ENCODE measurements around the gene C1QB. TPM values are rescaled to one million over a fixed set of nuclear protein-coding genes. Genes with fewer than 3 reads are reported as not detected.

Gene C1QB
- total RNA-seq, 2 donors from 2014 or later, result 73.9 to 85.4 TPM

DNA sequence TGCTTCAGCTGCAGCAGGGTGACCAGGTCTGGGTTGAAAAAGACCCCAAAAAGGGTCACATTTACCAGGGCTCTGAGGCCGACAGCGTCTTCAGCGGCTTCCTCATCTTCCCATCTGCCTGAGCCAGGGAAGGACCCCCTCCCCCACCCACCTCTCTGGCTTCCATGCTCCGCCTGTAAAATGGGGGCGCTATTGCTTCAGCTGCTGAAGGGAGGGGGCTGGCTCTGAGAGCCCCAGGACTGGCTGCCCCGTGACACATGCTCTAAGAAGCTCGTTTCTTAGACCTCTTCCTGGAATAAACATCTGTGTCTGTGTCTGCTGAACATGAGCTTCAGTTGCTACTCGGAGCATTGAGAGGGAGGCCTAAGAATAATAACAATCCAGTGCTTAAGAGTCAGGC lies 13.8 kb upstream of the C1QB start:
- ATAC-seq (no peak), DNase-seq (no peak)
- TF ChIP-seq CTCF (IDR thresholded peaks at IDR 0.05) (no peak), POLR2A (IDR thresholded peaks at IDR 0.05) (no peak)
- Histone ChIP-seq H3K4me3 (no peak overlapping the region), H3K27me3 (no peaks in the 10 kb centered on the region), H3K27ac (no peak overlapping the region), H3K4me1 (peaks cover 14% of the 10 kb centered on the region), H3K36me3 (replicated peaks in 1 of 2; ENCODE audit: insufficient read depth in 1 of 2, low read depth in 2 of 2) (no peaks in the 10 kb centered on the region), H3K9me3 (no peaks in the 10 kb centered on the region)
- intact Hi-C loops (cut with DNase I), result no loop called here
- WGBS, 2 donors, result 51 to 74% methylated on average over 8 of the region's 8 CpGs

GRCh38 chr1:22641247-22641646 lies 11.8 kb upstream of the C1QB start:
- Histone ChIP-seq H3K4me3 (no peak overlapping the region), H3K27ac (no peak overlapping the region), H3K36me3 (replicated peaks in 1 of 2; ENCODE audit: insufficient read depth in 1 of 2, low read depth in 2 of 2) (no peaks in the 10 kb centered on the region), H3K27me3 (no peaks in the 10 kb centered on the region), H3K9me3 (no peaks in the 10 kb centered on the region), H3K4me1 (peaks cover 5% of the 10 kb centered on the region)
- TF ChIP-seq CTCF (IDR thresholded peaks at IDR 0.05) (no peak), POLR2A (IDR thresholded peaks at IDR 0.05) (no peak)
- intact Hi-C loops (cut with DNase I), result loop anchor here (10.0 kb wide), 2 partner anchors 116 to 536 kb away; no protein-coding TSS in a partner anchor
- WGBS, 2 donors, result 56 to 71% methylated on average over 8 of the region's 8 CpGs
- ATAC-seq (no peak), DNase-seq (no peak)

DNA sequence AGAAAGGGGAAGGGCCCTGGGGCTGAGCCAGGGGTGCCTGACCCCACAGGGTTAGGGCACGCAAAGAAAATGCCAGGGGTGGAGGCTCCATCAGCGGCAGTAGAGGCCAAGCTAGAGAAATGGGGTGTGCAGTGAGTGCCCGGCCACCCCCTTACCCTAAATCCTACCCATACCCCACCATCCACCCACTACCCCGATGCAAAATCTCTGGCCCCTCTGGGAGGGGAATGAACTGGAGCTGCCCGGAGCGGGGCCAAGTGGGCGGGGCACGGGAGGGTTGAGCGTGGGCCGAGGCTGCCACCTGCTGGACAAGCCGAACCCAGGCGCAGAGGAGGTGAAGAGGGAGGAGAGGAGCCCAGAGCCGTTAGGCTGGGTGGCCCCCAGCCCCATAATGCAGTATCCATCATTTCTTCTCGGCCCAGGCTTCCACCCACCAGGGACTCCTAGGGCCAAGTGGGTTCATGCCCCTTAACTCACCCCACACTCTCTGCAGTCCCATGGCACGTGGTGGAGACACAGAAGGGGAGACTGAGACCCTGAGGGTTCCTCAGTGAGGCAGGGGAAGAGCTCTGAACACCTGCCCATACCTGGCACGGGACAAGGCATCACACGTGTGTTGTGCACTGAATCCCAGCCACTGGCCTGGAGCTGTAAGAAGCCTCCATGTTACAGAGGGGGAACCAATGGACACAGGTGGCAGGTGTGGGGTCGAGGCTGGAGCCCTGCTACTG lies 11.0 kb upstream of the C1QB start:
- ATAC-seq, result peak; percentile 85
- DNase-seq, result peak; percentile 85 to 92 (median 89)
- Histone ChIP-seq H3K27me3 (no peaks in the 10 kb centered on the region), H3K4me1 (peaks cover 5% of the 10 kb centered on the region), H3K9me3 (no peaks in the 10 kb centered on the region), H3K4me3 (no peak overlapping the region), H3K36me3 (replicated peaks in 1 of 2; ENCODE audit: insufficient read depth in 1 of 2, low read depth in 2 of 2) (no peaks in the 10 kb centered on the region), H3K27ac (no peak overlapping the region)
- 8 to 10% methylated on average over 9 to 18 of the region's 18 CpGs for WGBS, 2 donors
- intact Hi-C loops (cut with DNase I), result loop anchor here (2.0 to 10.0 kb wide), 3 partner anchors 117 to 537 kb away; no protein-coding TSS in a partner anchor
- TF ChIP-seq POLR2A (IDR thresholded peaks at IDR 0.05), result no peak
- TF ChIP-seq CTCF (IDR thresholded peaks at IDR 0.05), result peak; percentile 80 to 93 (median 91)

DNA sequence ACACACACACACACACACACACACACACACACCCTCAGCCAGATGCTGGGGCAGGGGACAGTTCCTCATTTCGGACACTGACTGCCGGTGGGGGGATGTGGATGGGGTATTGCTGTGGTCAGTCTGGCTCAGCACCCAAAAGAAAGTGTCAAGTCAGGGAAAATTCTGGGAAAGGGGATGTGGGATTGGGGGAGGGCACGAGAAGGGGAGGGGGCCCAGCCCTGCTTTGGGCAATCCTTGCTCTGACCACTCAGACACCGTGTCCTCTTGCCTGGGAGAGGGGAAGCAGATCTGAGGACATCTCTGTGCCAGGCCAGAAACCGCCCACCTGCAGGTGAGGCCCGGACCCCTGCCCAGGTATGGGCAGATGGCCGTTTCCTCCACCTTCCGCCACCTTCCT lies 9.7 kb upstream of the C1QB start, which contains the start of gene C1QC:
C1QC (plus strand) TSS at position 253 of the 400 bp plus-strand sequence. CDS start 391 bp downstream, outside the sequence.
- WGBS, 2 donors, result 68 to 74% methylated on average over 6 to 8 of the region's 8 CpGs
- H3K4me1 ChIP-seq, result peaks cover 5% of the 10 kb centered on the region
- intact Hi-C loops (cut with DNase I), result loop anchor here (2.0 to 10.0 kb wide), 3 partner anchors 119 to 539 kb away; no protein-coding TSS in a partner anchor
- H3K36me3 ChIP-seq (replicated peaks in 1 of 2; ENCODE audit: insufficient read depth in 1 of 2, low read depth in 2 of 2), result no peaks in the 10 kb centered on the region
- H3K27ac ChIP-seq, result peak within 1 kb of the TSS in 1 of 4 donors; percentile 30
- no peaks in the 10 kb centered on the region for H3K9me3 ChIP-seq
- H3K27me3 ChIP-seq, result no peaks in the 10 kb centered on the region
- DNase-seq, result peak in 1 of 4 donors; percentile 70
- no peak within 1 kb of the TSS for H3K4me3 ChIP-seq
- peak in 1 of 3 donors; percentile 49 for TF ChIP-seq POLR2A (IDR thresholded peaks at IDR 0.05)
- no peak for TF ChIP-seq CTCF (IDR thresholded peaks at IDR 0.05)
- no peak for ATAC-seq

Data from body of pancreas (tissue), 4 donors.